OCI-LY1 (cell line): ENCODE data around the gene HTR4.

ENCODE experiments used
- H2AFZ ChIP-seq: fragments of 200-600 bp; sonication (generic), shearing (Covaris generic); 2 replicates; pipeline ENCODE4 v1.6.0; 2014; ENCODE audit warnings: antibody characterized with exemption, mild to moderate bottlenecking, low read length
- H3F3A ChIP-seq: fragments of 200-600 bp; sonication (generic), shearing (Covaris generic); 2 replicates; pipeline ENCODE4 v1.6.0; 2014; ENCODE audit warnings: mild to moderate bottlenecking, antibody characterized with exemption, low read length, moderate library complexity; ENCODE audit not compliant: insufficient read depth
- H3K27ac ChIP-seq: fragments of 200-600 bp; sonication (generic); 2 replicates; pipeline ENCODE4 v1.5.1; 2014; ENCODE audit warnings: low read length, mixed run types, mild to moderate bottlenecking, low read depth; ENCODE audit not compliant: poor library complexity, severe bottlenecking
- H3K27me3 ChIP-seq: fragments of 200-600 bp; sonication (generic); 2 replicates; pipeline ENCODE4 v1.6.0; 2014; ENCODE audit warnings: antibody characterized with exemption, mild to moderate bottlenecking, low read length, moderate library complexity; ENCODE audit not compliant: insufficient read depth
- H3K36me3 ChIP-seq: fragments of 200-600 bp; sonication (generic); 2 replicates; pipeline ENCODE4 v1.6.1; 2014; ENCODE audit warnings: mild to moderate bottlenecking, antibody characterized with exemption, low read length, moderate library complexity, mixed read lengths; ENCODE audit not compliant: insufficient read depth
- H3K4me1 ChIP-seq: fragments of 200-600 bp; sonication (generic); 2 replicates; pipeline ENCODE4 v1.5.1; 2014; ENCODE audit warnings: mild to moderate bottlenecking, low read length, moderate library complexity; ENCODE audit not compliant: insufficient read depth, severe bottlenecking
- H3K4me2 ChIP-seq: fragments of 200-600 bp; sonication (generic), shearing (Covaris generic); 2 replicates; pipeline ENCODE4 v1.6.1; 2014; ENCODE audit warnings: low read length
- H3K4me3 ChIP-seq: fragments of 200-600 bp; sonication (generic); 2 replicates; pipeline ENCODE4 v1.5.1; 2014; ENCODE audit warnings: low read length, low read depth, mild to moderate bottlenecking, mixed read lengths; ENCODE audit not compliant: poor library complexity, severe bottlenecking
- H3K79me2 ChIP-seq: fragments of 200-600 bp; shearing (Covaris generic); 2 replicates; pipeline ENCODE4 v1.6.1; 2016; ENCODE audit warnings: mixed run types, low read length, mixed read lengths; ENCODE audit not compliant: insufficient read depth
- H3K9ac ChIP-seq: fragments of 200-600 bp; sonication (generic), shearing (Covaris generic); 2 replicates; pipeline ENCODE4 v1.6.1; 2014; ENCODE audit warnings: mild to moderate bottlenecking, low read length, mixed read lengths
- H3K9me2 ChIP-seq: fragments of 200-600 bp; sonication (generic), shearing (Covaris generic); 2 replicates; pipeline ENCODE4 v1.6.1; 2014; ENCODE audit warnings: low read depth, mild to moderate bottlenecking, low read length, mixed read lengths
- H3K9me3 ChIP-seq: fragments of 200-600 bp; shearing (Covaris generic); 2 replicates; pipeline ENCODE4 v1.6.1; 2014; ENCODE audit warnings: low read length, mixed read lengths
- H4K20me1 ChIP-seq: fragments of 200-600 bp; sonication (generic), shearing (Covaris generic); 2 replicates; pipeline ENCODE4 v1.6.0; 2016; ENCODE audit warnings: mild to moderate bottlenecking, low read length; ENCODE audit not compliant: insufficient read depth
- CTCF ChIP-seq: fragments of 200-600 bp; sonication (generic), shearing (Covaris generic); IDR thresholded peaks from 2 replicates; pipeline ENCODE4 v1.5.1; 2017; ENCODE audit warnings: mild to moderate bottlenecking, antibody characterized with exemption, low read length, moderate library complexity, mixed read lengths
- EZH2 ChIP-seq: fragments of 200-600 bp; sonication (generic), shearing (Covaris generic); IDR thresholded peaks from 2 replicates; pipeline ENCODE4 v1.8.0; 2017; ENCODE audit warnings: borderline replicate concordance, mixed run types, mild to moderate bottlenecking, antibody characterized with exemption, low read length, moderate library complexity, mixed read lengths

Gene HTR4

GRCh38 chr5:148523139-148523538 lies 131.2 kb downstream of the HTR4 start:
- no peaks in the 10 kb centered on the region for H3K4me1 ChIP-seq
- H3K79me2 ChIP-seq: no peaks in the 10 kb centered on the region
- H3F3A ChIP-seq: no peaks in the 10 kb centered on the region
- H4K20me1 ChIP-seq: no peaks in the 10 kb centered on the region
- no peak overlapping the region for H2AFZ ChIP-seq
- no peaks in the 10 kb centered on the region for H3K9me2 ChIP-seq
- TF ChIP-seq EZH2 (no peak), CTCF (peak; percentile 23; the same call in 1 of the 2 replicates)
- H3K27ac ChIP-seq: no peak overlapping the region
- H3K36me3 ChIP-seq: no peaks in the 10 kb centered on the region
- no peak overlapping the region for H3K4me3 ChIP-seq
- no peak overlapping the region for H3K9ac ChIP-seq
- no peak overlapping the region for H3K4me2 ChIP-seq
- no peaks in the 10 kb centered on the region for H3K9me3 ChIP-seq
- H3K27me3 ChIP-seq: no peaks in the 10 kb centered on the region

GRCh38 chr5:148515460-148515859 lies 138.9 kb downstream of the HTR4 start:
- Histone ChIP-seq H3K9me2 (no peaks in the 10 kb centered on the region), H3K9ac (no peak overlapping the region), H3K9me3 (no peaks in the 10 kb centered on the region), H3K36me3 (no peaks in the 10 kb centered on the region), H3F3A (no peaks in the 10 kb centered on the region), H3K4me2 (no peak overlapping the region), H3K27me3 (no peaks in the 10 kb centered on the region), H3K4me1 (no peaks in the 10 kb centered on the region), H4K20me1 (no peaks in the 10 kb centered on the region), H3K4me3 (no peak overlapping the region), H3K79me2 (no peaks in the 10 kb centered on the region), H3K27ac (no peak overlapping the region), H2AFZ (no peak overlapping the region)
- TF ChIP-seq CTCF: no peak
- no peak for TF ChIP-seq EZH2

- Histone ChIP-seq H3K27me3 (no peaks in the 10 kb centered on the region), H3F3A (no peaks in the 10 kb centered on the region), H3K4me3 (no peak overlapping the region), H3K4me1 (no peaks in the 10 kb centered on the region), H2AFZ (no peak overlapping the region), H3K4me2 (no peak overlapping the region), H4K20me1 (no peaks in the 10 kb centered on the region), H3K79me2 (no peaks in the 10 kb centered on the region), H3K27ac (no peak overlapping the region), H3K9ac (no peak overlapping the region), H3K36me3 (no peaks in the 10 kb centered on the region), H3K9me2 (no peaks in the 10 kb centered on the region), H3K9me3 (no peaks in the 10 kb centered on the region)
- TF ChIP-seq EZH2 (no peak), CTCF (no peak)
Measured at GRCh38 chr5:148514344-148514743, 140.0 kb downstream of the HTR4 start.
